GM18526 (cell line): ENCODE results near the gene PKHD1.

Source experiments
- POLR2A ChIP-seq: IDR thresholded peaks from 3 replicates; pipeline ENCODE4 v1.6.1; 2011; ENCODE audit not compliant: insufficient read length; ENCODE audit errors: extremely low read depth

PKHD1 gene

GRCh38 chr6:52009466-52010140 is 77.8 kb downstream of the PKHD1 start:
- TF ChIP-seq POLR2A = no peak

DNA sequence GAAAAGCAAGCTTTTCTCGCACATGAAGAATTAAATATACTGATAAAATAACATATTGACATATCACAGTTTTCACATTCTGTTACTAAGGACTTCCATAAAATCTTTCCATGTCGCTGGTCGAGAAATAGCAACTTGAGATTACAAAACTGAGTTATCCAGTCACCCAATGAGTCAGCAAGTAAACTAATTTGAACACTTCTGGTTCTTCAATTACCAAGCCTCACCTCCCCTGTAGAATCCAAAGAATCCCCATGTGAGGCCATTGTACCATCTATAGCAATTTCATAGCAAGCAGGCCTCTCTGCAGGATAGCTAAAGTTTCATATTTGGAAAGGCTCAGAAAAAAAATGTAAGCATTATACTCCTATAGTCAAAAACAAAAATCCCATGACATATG is 87.3 kb downstream of the PKHD1 start:
- TF ChIP-seq POLR2A = no peak

- TF ChIP-seq POLR2A = no peak
Observed at GRCh38 chr6:51996296-51996947, 91.0 kb downstream of the PKHD1 start.

DNA sequence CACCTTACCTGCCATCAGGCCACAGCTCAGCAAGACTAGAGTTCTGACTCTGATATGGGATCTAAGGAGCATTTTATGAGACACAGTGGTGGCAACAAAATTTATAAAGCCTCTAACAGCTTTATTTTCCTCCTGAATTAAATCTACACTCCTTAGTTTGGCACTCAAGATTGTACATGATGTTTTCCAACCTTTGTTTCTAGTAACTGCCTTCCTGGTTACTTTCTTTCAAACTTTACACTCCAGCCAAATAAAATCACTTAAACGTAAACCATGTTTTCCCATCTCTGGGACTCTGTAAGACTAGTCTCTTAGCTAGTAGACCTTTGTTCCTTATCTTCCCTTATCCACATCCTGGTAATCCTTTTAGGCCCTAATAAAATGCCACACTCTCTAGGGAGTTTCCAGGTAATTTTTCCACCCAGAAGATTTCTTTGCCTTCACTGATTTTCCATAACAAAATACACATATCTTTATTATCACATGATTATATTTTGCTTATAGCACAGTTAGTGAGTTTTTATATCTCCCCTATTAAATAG is 92.1 kb downstream of the PKHD1 start:
- no peak for TF ChIP-seq POLR2A

DNA sequence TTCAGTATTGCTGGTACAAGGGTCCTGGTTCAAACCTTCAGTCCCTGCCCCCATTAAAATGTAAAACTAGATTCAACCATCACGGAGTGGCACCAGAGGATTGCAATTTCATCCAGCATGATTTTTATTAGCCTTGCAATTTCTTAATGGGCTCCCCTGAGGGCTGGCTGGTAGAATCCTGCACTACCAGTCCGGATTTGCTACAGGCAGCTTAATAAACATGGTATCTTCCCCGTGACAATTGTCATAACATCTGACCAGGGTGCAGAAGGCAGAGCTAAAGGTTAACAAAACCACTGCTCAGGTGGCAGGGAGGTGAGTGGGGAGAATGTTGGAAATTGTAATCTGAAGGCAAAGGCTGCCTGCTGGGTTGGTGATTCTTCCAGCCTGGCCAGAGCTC is 94.5 kb downstream of the PKHD1 start:
- no peak for TF ChIP-seq POLR2A

DNA sequence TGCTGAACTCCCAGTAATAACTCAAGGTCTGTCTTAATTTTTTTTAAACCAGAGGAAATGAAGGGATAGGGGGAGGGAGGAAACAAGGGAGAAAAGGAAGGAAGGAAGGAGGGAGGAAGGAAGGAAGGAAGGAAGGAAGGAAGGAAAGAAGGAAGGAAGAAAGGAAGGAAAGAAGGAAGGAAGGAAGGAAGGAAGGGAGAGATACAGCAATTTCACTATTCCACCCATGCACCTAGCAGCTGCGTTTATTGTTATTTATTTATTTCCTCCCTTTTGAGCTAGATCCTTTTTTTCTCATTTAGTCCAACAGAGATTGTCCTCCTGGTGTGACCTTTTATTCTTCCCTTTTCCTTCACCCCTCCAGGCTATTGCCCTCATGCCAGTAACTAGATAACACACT is 97.6 kb downstream of the PKHD1 start:
- TF ChIP-seq POLR2A = no peak

GRCh38 chr6:51986864-51987263 is 100.5 kb downstream of the PKHD1 start:
- TF ChIP-seq POLR2A = no peak

- no peak for TF ChIP-seq POLR2A
Observed at GRCh38 chr6:51983564-51983963, 103.8 kb downstream of the PKHD1 start.

- TF ChIP-seq POLR2A = no peak
Observed at GRCh38 chr6:51976374-51976773, 111.0 kb downstream of the PKHD1 start.

DNA sequence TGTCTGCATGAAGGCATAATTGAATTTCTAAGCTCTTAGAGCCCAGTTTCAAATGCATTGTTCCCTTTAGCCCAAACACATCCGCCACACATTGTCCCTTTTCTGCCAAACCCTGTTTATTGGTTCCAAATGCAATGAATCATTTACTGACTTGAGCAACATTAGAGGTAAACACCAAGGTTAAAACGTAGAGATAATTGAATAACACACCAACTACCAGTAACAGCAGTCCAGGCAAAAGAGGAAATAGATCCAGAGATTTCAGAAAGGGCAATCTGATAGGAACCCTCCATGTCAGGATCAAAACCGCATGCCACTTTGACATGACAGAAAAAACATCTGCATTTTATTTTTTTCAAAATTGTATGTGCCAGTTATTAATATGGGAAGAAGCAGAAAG is 114.8 kb downstream of the PKHD1 start:
- TF ChIP-seq POLR2A = no peak

DNA sequence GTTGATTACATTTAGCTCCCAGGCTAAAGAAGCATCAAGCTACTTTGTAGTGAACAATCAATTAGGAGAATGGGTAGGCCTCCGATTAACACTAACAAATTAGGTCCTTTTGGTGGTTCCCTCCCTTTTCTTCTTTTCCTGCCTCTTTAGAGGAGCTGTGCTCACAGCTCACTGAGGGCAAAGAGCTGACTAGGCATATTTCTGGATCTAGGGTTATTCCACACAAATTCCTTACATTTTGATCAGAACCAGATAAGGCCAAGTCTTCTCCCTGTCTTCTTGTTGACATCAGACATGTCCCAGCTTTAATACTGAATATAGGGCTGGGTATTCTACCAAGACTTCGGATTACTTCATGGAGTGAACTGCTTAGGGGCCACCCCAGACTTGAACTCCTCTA is 119.1 kb downstream of the PKHD1 start:
- TF ChIP-seq POLR2A = no peak

DNA sequence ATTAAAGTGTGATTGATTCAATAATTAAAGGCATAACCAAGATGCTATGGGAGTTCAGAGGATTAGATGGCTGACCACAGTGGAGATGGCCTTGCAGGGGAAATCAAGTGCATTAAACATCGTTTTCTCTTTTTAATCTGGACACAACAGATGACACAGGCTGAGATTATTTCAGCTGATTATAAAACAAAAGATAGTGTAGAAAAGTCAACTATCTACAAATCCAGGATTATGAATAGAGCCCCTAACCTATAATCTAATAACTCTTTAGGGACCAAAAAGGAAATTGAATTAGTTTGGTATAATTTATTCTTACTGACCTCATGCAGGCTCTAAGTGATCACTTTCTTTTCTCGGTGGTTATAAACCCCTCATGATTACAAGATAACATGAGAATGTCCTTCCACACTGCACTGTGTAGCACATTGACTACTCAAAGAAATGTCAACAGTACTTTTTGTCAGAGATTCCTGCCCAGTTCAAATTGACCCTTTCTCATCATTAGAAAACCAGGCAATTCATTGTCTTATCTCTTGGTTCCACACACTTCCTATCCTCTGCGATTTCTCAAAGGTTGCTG is 122.1 kb downstream of the PKHD1 start:
- no peak for TF ChIP-seq POLR2A

GRCh38 chr6:51963980-51964379 is 123.4 kb downstream of the PKHD1 start:
- TF ChIP-seq POLR2A = no peak

- TF ChIP-seq POLR2A = no peak
Observed at GRCh38 chr6:51962354-51962753, 125.1 kb downstream of the PKHD1 start.

DNA sequence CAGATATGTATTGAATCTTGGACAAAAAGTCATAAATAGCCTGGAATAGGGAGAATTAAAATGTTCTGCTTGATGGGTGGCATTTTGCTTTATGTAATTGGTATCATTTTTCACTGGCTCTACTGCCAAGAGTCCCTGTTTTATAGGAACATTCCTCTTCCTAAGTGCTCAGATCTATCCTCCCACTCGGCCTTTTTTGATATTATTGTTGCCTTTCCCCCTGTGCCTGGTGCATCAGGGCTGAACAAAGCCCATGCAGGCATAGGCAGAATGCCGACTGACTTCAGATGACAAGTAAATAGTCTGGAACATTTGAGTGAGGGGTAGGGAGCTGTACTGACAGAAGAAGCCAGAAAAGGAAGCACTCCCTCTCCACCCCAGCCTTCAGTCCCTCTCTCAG is 127.0 kb downstream of the PKHD1 start:
- TF ChIP-seq POLR2A = no peak

- TF ChIP-seq POLR2A = no peak
Observed at GRCh38 chr6:51959744-51960383, 127.5 kb downstream of the PKHD1 start.
